Suprapubic skin (tissue), 4 donors: ENCODE measurements around the gene WNT7A. TPM values are rescaled to one million over a fixed set of nuclear protein-coding genes. Genes with fewer than 3 reads are reported as not detected.

Experiments used
- DNase-seq, 2 donors: peaks; one replicate each; pipeline ENCODE4 v3.0.0-alpha.2; 2019; ENCODE audit warnings: low spot score in 2 of 2
- H3K27ac ChIP-seq: fragments of 200-600 bp; sonication (generic); one replicate; pipeline ENCODE4 v1.5.1; 2019
- H3K27me3 ChIP-seq: fragments of 200-600 bp; sonication (generic); one replicate; pipeline ENCODE4 v1.5.1; 2019
- H3K36me3 ChIP-seq: fragments of 200-600 bp; sonication (generic); one replicate; pipeline ENCODE4 v1.5.1; 2019
- H3K4me1 ChIP-seq: fragments of 200-600 bp; sonication (generic); one replicate; pipeline ENCODE4 v1.5.1; 2019
- H3K4me3 ChIP-seq: fragments of 200-600 bp; sonication (generic); one replicate; pipeline ENCODE4 v1.5.1; 2019; ENCODE audit warnings: mild to moderate bottlenecking
- H3K9me3 ChIP-seq: fragments of 200-600 bp; sonication (generic); one replicate; pipeline ENCODE4 v1.5.1; 2019
- EP300 ChIP-seq: sonication (generic); formaldehyde crosslinking; IDR thresholded peaks from one replicate; pipeline ENCODE4 v1.6.1; 2017; ENCODE audit warnings: antibody characterized with exemption
- POLR2A ChIP-seq, 2 donors: fragments of 450-650 bp; IDR thresholded peaks; one replicate each; pipeline ENCODE4 v1.6.1; 2017; ENCODE audit warnings: antibody characterized with exemption in 2 of 2, mild to moderate bottlenecking in 2 of 2, moderate library complexity in 2 of 2
- POLR2AphosphoS5 ChIP-seq, 3 donors: sonication (generic); formaldehyde crosslinking; IDR thresholded peaks; one replicate each; pipeline ENCODE4 v1.6.1; 2017; ENCODE audit warnings: antibody characterized with exemption in 3 of 3
- WGBS: methylation state at CpG from one replicate; pipeline ENCODE4 v1.1.5; 2018; 5-methylcytosine and 5-hydroxymethylcytosine counted together
- total RNA-seq, 4 donors: library from RNA; depleted of rRNA; stranded (reverse); fragments of >200 nt; gene quantifications; one replicate each; pipeline ENCODE4 v1.1.0, GENCODE V29; 2016
- TF ChIP-seq, protein P1 (sequence below), 2 donors: fragments of 200-600 bp in 1 of 2; fragments of 450-650 bp in 1 of 2; sonication (generic) in 1 of 2; IDR thresholded peaks; one replicate each; pipeline ENCODE4 v1.5.1; 2016 to 2019; ENCODE audit warnings: antibody characterized with exemption in 2 of 2, mild to moderate bottlenecking in 1 of 2, moderate library complexity in 1 of 2

The WNT7A gene
- total RNA-seq, 4 donors from 2014 or later = 1.1 to 3.9 (median 1.8) TPM

DNA sequence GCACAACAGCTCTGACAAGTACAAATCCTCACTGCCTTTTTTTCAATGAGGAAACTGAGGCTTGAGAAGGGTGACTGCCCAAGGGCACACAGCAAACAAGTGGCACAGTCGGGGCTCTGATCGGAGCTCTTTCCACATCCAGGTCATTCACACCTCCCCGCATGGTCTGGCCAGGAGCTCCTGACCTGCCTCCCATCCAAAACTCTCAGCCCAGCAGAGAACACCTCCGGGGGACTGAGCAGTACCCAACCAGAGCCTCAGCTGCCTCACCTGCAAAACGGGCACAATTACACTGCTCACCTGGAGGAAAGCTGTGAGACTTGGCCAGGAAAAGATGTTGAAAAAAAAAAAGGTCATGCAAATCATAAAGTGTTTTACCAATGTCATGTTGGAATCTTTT is 36.5 kb downstream of the WNT7A start:
- no peak for DNase-seq
- H3K9me3 ChIP-seq = no peaks in the 10 kb centered on the region
- peaks cover 36% of the 10 kb centered on the region for H3K27me3 ChIP-seq
- no peak overlapping the region for H3K27ac ChIP-seq
- H3K4me1 ChIP-seq = no peaks in the 10 kb centered on the region
- WGBS = 82% methylated on average over 3 of the region's 5 CpGs
- H3K36me3 ChIP-seq = no peaks in the 10 kb centered on the region
- no peak overlapping the region for H3K4me3 ChIP-seq
- TF ChIP-seq, protein P1, sequence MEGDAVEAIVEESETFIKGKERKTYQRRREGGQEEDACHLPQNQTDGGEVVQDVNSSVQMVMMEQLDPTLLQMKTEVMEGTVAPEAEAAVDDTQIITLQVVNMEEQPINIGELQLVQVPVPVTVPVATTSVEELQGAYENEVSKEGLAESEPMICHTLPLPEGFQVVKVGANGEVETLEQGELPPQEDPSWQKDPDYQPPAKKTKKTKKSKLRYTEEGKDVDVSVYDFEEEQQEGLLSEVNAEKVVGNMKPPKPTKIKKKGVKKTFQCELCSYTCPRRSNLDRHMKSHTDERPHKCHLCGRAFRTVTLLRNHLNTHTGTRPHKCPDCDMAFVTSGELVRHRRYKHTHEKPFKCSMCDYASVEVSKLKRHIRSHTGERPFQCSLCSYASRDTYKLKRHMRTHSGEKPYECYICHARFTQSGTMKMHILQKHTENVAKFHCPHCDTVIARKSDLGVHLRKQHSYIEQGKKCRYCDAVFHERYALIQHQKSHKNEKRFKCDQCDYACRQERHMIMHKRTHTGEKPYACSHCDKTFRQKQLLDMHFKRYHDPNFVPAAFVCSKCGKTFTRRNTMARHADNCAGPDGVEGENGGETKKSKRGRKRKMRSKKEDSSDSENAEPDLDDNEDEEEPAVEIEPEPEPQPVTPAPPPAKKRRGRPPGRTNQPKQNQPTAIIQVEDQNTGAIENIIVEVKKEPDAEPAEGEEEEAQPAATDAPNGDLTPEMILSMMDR (IDR thresholded peaks at IDR 0.05) = no peak
- no peak for TF ChIP-seq POLR2AphosphoS5 (IDR thresholded peaks at IDR 0.05)
- TF ChIP-seq POLR2A (IDR thresholded peaks at IDR 0.05) = no peak
- TF ChIP-seq EP300 = no peak

DNA sequence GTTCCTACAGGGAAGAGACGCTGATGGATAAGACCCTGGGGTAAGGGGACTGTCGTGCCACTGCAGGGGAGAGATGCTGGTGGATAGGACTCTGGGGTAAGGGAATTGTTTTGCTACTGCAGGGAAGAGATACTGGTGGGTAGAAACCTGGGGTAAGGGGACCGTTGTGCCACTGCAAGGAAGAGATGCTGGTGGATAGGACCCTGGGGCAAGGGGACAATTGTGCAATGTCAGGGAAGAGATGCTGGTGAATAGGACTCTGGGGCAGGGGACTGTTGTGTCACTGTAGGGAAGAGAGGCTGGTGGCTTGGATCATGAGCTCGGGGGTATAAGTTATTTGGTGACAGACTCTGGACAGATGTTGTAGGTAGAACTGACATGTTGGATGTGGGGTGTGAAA is 37.6 kb downstream of the WNT7A start:
- no peak for DNase-seq
- Histone ChIP-seq H3K4me1 (no peaks in the 10 kb centered on the region), H3K4me3 (no peak overlapping the region), H3K9me3 (no peaks in the 10 kb centered on the region), H3K27me3 (peaks cover 36% of the 10 kb centered on the region), H3K27ac (no peak overlapping the region), H3K36me3 (no peaks in the 10 kb centered on the region)
- 80% methylated on average over 4 of the region's 4 CpGs for WGBS
- TF ChIP-seq POLR2A (IDR thresholded peaks at IDR 0.05) (no peak), POLR2AphosphoS5 (IDR thresholded peaks at IDR 0.05) (no peak), EP300 (no peak)
- TF ChIP-seq, protein P1 (IDR thresholded peaks at IDR 0.05) = no peak

DNA sequence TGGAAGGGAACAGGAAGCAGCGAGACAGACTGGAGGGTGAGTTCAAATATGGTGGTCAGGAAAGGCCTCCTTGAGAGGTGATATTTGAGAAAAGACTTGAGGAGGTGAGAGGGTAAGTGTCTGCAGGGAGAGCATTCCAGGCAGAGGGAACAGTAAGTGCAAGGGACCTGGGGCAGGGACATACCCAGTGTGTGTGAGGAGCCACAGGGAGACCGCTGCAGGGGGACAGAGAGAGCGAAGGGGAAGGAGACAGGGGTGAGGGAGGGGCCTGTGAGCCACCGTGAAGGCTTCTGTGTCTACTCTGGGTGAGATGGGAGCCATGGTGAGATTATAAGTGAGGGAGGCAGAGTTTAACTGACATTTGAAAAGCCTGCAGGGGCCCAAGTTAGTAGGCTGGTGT is 38.0 kb downstream of the WNT7A start:
- DNase-seq = no peak
- Histone ChIP-seq H3K27ac (no peak overlapping the region), H3K27me3 (peaks cover 38% of the 10 kb centered on the region), H3K4me1 (peaks cover 4% of the 10 kb centered on the region), H3K9me3 (no peaks in the 10 kb centered on the region), H3K36me3 (no peaks in the 10 kb centered on the region), H3K4me3 (no peak overlapping the region)
- 78% methylated on average over 4 of the region's 4 CpGs for WGBS
- TF ChIP-seq, protein P1 (IDR thresholded peaks at IDR 0.05) = no peak

DNA sequence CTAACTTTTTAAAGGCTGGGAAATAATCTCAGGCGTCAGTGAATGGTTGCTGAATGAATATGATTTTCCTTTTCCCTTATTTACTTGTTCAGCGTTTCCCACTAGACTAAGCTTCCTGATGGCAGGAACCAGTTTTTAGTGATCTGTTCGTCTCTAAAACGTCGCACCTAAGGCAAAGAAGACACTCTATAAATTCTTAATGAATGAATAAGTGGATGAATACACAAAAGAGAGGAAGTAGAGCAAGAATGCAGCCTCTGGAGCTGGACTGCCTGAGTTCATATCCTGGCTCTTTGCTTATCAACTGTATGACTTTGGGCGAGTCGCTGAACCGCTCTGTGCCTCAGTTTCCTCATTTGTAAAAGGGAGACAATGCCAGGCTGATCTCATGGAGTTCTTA is 38.7 kb downstream of the WNT7A start:
- 60% methylated on average over 8 of the region's 8 CpGs for WGBS
- Histone ChIP-seq H3K4me3 (no peak overlapping the region), H3K4me1 (peaks cover 4% of the 10 kb centered on the region), H3K27ac (no peak overlapping the region), H3K27me3 (peaks cover 38% of the 10 kb centered on the region), H3K9me3 (no peaks in the 10 kb centered on the region), H3K36me3 (no peaks in the 10 kb centered on the region)
- DNase-seq = no peak
- TF ChIP-seq EP300 = no peak
- TF ChIP-seq POLR2A (IDR thresholded peaks at IDR 0.05) = no peak
- TF ChIP-seq, protein P1 (IDR thresholded peaks at IDR 0.05) = no peak
- no peak for TF ChIP-seq POLR2AphosphoS5 (IDR thresholded peaks at IDR 0.05)

DNA sequence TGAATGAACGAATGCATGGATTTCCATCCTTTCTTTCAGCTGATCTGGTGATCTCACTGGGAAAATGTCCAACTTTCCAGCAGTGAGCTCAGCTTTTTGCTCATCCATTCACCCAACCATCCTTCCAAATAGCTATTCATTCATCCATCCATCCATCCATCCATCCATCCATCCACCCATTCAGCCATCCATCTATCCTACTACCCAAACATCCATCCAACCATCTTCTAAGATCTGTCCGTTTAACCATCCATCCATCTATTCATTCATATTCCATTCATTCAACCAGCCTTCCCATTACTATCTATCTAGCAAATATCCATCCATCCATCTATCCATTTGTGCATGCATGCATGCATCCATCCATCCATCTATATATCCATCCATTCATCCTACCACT is 39.4 kb downstream of the WNT7A start:
- Histone ChIP-seq H3K27me3 (peaks cover 37% of the 10 kb centered on the region), H3K4me1 (peaks cover 4% of the 10 kb centered on the region), H3K27ac (no peak overlapping the region), H3K9me3 (no peaks in the 10 kb centered on the region), H3K36me3 (no peaks in the 10 kb centered on the region), H3K4me3 (no peak overlapping the region)
- WGBS = 80% methylated on average over 2 of the region's 2 CpGs
- no peak for DNase-seq
- TF ChIP-seq POLR2AphosphoS5 (IDR thresholded peaks at IDR 0.05) (no peak), POLR2A (IDR thresholded peaks at IDR 0.05) (no peak), EP300 (no peak)
- TF ChIP-seq, protein P1 (IDR thresholded peaks at IDR 0.05) = no peak
